Activated CD4-positive, CD25-positive, alpha-beta regulatory T cell treated with anti-CD3 and anti-CD28 coated beads, Interleukin-2, amount 50 U/mL, for 72 hours (primary cell): Measurements from ENCODE around the gene SPHK1.

Experiments
- DNase-seq: peaks from one replicate; pipeline ENCODE4 v3.0.0; 2021

Gene SPHK1

DNA sequence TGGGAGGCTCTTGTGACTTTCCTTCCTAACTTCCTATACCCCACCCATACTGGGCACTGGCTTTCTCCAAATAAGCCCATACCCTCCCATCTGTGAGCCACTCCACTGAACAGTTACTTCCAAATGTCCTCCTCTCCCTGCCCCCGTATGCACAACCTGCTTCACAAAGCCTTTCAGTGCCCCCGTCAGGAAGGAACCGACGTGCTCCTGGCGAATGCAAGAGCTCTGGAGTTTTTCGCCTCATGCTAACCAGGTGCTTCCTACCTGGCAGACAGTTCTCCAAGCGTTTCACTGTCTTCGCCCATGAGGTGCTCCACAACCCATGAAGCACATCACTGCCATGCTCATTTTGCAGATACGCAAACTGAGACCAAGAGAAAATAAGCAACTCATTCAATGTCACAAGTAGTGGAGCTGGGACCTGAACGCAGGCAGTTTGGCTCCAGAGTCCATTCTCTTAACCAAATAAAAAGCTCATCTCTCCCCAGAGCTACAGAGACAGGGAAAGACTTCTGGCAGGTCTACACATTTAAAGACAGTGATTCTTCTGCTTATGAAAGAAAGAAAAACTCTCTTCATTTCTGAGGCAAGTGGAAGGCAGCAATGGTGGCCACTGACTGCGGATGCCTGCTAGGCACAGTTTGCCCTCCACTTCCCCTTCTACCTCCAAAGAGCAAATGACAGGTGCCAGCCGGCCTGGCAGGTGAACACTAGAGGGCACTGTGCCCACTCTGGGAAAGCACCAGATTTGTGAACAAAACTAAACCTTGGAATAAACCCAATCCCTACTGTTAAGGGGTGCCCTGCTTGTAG is 23.8 kb downstream of the SPHK1 start:
- DNase-seq: peak; percentile 69

DNA sequence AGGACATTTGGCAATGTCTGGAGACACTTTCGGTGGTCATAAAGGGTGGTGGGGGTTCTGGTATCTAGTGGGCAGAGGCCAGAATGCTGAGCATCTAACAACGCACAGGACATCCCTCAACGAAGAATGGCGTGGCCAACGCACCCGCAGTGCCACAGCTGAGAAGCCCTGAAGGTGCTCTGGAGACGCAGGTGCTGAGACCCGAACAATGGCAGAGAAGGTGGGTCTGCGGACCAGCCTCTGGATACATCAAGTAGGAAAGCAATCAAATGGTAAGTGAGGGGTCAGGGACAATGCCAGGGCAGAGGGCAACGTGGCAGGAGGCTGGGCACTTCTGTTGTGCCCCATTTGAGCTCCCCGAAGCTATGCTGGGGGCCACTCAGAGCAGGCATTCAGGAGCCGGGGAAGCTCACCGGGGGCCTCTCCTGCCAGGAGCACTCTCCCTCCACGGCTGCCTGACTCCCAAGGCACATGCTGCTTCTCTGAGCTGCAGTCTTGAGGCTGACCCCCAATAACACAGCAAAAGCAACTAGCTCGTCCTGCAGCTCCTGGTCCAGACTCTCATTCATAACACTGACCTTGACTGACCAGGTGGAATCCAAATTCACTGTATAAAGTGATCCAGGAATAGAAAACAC is 26.0 kb downstream of the SPHK1 start:
- no peak for DNase-seq

DNA sequence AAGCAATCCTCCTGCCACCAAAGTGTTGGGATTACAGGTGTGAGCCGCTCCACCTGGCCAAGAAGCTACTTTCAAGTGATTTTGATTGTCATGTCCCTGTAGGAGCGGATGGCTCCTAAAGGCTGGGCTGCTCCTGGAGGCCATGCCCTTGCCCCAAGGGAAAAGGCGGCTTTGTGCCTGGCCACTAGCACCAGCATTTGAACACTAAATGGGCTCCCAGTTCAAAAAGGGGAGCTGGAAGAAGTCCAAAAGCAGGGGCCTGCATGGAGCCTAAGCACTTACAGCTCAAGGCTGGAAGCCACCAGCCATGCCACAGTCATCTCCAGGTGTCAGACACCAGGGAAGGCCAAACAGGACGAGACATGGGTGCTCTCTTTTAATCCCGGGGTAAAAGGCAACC is 26.8 kb downstream of the SPHK1 start:
- DNase-seq: no peak

DNA sequence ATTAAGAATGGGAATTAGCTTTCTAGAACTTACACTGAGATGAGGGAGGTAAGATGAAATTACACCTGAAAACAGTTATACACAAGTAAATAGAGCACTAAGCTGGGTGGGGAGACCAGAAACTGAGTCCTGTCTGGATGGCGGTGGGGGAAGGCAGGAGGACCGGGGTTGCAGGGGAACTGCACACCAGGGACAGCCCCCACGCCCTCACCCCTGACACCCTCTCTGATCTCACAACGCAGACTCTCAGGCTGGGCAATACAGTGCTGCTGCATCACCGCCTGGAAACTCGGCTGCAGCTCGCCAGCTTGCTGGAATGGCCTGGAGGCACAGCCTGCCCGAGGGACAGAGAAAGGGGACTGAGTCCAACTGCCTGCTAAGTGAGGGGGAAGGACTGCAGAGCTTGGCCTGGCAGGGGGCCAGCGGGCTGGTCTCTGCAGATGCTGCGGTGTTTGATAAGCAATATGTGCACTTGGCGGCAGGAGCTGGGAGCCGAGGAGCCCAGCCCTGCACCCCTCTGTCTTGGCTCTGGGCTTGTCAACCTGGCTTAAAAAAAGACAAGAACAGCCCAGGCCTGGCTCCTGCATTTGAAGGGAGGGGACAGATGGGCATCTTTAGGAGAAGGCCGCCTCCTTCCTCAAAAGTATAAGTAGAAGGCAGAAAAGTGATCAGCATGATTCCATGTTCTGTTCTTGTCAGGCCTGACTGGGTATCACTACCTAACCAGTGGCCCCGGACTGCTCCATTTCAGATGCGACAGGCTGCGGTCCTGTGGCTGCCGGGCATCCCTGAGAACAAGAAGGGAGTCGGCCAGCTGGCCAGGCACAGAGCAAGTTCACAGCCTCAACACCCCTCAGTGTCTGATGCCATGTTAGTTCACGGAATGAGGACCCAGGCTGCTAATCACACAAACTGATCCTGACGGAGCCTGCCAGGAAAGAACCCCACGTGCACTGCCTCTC is 30.2 kb downstream of the SPHK1 start:
- DNase-seq: no peak

DNA sequence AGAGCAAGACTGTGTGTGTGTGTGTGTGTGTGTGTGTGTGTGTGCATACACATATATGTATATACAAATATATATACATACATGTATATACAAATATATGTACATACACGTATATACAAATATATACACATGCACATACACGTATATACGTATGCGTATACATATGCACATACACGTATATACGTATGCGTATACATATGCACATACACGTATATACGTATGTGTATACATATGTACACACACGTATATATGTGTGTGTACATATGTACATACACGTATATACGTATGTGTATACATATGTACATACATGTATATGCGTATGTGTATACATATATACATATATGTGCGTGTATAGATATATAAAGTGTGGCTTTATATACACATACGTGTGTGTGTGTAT is 31.4 kb downstream of the SPHK1 start:
- DNase-seq: no peak

DNA sequence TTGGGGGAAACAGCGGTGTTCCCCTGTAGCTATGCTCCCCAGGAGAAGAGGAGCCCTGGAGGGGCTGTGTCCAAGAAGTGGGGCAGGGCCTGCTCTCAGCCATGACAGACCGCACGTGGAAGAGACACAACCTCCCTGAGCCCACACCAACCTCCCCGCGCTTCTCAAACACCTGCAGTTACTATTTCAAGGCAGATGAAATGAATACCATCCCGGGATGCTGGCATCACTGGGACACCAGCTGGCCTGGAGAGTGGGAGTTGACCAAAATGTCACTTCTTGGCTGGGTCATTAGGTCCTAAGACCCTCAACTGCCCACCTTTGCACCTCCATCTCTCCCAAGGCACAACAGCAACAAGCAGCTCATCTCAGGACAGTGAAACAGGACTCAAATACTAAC is 32.0 kb downstream of the SPHK1 start:
- DNase-seq: no peak

DNA sequence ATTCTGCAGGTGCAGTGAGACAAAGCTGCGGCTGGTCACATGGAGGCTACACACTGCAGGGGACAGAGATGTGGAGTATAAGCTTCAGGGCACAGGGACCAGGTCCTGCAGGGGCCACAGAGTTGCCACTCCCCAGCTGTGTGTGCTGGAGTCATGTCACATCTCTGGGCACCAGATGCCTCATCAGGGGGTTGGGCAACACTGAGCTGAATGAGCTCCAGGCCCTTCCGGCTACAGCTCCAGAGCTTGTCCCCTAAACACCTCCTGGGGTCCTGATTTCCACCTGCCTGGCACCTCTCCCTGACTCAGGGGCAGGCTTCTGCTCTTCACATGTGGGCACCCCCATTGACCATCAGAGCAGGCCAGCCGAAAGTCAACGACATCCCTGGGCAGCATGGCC is 32.5 kb downstream of the SPHK1 start:
- no peak for DNase-seq

DNA sequence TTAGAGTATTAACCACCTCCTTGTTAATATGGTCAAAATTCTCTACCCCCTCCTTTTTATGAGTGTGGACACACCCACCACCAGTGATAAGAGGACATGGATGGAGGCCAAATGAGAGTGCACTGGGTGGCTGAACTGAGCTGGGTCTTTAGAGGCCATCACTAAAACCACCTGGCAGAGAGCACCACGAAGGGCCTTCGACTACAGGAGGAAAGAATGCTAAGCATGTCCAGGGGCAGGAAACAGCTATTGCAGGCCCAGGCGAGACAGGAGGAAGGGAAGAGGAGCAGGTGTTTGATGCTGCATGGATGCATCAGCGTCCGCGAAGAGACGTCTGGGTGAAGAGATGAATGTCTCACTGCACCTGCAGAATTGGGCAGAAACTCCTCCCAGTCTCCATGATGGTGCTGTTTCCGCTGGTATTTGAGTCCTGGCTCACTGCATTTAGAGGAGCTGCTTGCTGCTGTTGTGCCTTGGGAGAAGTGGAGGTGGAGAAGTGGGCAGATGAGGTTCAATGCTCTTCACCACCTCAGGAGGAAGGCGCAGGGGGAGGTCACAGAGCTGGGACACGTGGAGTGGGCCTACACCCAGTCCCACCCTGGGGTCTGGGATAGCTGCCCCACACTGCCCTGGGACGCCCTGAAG is 33.2 kb downstream of the SPHK1 start:
- DNase-seq: no peak

DNA sequence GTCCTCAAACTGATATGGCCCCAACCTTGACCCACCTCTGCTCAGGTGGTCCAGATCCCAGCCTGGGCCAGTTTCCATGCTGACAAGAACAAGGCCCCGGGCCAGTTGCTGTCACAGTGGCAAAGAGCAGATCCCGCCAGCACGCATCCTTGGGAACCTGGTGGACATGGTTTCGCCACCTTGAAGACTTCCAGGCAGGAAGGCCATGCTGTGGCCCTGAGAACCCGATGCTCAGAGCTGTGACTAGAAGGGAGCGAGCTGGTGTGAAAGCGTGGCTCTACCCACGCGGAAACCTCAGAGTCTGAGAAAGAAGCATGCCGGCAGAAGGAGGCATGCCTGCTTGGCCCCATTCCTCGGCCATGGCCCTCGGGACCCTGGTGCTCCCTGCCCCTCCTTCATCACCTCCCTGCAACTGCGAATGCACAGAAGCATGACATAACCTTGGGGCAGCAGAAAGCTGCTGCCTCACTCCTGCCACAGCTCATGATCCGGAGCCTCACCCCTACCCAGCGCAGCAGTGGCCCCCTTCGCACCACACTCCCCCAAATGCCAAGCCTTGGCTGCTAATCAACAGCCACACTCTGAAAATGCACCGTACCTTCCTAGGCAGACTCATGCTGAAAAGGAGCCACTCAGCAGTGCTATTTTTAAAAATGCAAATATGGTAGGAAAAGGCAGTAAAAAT is 35.3 kb downstream of the SPHK1 start:
- DNase-seq: no peak

DNA sequence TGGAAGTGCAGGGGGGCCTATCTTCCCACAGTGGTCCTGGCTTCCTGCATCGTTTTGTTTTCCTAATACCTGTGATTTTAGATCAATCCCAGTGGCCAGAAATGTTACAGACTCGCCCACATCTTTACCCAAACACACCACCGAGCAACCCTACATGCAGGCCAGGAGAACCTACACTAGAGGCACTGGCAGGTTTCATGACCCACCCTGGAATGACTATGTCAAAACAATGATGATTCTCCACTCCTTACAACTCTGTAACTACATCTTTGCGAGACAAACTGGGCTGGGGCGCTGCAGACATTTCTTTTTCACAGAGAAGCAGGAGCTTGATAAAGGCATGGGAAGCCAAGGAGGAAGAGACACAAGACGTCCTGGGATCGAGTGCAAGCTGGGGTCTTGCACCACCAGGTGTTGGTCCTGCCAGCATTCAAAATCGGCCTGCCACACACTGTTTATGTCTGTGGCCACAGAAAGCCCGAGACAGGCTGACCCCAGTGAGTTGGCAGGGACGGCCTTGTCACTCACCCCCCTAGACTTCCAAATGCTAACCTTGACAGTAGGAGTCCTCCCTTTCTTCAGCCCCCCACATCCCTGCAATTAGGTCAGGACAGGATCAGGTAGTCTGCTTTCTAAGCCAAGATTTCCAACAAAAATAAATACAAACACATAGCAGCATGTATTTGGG is 36.1 kb downstream of the SPHK1 start:
- no peak for DNase-seq

DNA sequence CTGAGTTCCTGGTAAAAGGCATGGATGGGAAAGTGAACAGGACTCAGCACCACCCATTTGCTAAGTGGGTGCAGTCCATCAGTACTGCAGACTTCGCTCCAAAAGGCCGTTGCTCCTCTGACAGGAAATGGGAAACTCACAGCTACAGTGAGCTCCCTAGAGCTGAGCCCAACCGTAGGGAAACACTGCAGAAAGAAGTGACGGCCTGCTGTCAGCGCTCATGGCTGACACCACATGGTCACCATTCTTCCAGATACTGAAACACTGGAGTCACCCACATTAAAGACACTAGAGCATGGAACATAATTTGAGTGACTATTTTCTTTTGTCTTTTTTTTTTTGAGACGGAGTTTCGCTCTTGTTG is 36.6 kb downstream of the SPHK1 start:
- DNase-seq: no peak

DNA sequence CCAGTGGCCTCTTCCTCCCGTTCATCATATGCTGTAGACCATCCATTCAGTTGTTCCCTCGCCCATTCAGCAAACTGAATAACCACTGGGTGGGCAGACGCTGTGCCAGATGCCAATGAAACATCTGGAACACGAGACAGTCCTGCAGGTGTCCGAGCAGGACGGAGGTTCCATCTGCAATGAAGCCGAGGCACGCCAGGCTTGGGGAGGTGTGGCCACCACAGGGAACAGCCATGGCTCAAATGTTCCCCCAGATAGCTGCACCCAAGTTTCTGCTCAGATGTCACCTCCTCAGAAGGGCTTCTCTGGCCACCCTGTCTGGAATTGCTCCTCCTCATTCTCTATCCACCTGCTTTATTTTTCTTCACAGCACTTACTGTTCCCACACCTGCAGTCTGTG is 38.0 kb downstream of the SPHK1 start:
- no peak for DNase-seq

DNA sequence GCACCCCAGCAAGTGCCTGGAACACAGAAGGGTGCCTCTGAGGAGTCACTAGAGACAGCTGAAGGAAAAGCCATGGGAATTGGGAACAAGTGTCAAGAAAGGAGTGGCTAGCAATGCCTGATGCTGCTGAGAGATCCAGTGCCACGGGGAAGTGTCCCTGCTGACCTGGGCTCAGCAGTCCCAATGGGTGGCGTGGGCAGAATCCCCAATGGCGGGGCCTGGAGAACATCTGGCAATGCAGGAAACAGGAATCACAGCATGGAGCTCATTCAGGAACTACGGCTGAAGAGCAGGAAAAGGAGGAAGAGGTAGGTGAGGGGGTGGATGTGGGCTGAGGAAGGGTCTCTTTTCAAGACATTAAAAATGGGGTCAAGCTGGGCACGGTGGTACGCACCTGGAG is 38.5 kb downstream of the SPHK1 start:
- no peak for DNase-seq

DNA sequence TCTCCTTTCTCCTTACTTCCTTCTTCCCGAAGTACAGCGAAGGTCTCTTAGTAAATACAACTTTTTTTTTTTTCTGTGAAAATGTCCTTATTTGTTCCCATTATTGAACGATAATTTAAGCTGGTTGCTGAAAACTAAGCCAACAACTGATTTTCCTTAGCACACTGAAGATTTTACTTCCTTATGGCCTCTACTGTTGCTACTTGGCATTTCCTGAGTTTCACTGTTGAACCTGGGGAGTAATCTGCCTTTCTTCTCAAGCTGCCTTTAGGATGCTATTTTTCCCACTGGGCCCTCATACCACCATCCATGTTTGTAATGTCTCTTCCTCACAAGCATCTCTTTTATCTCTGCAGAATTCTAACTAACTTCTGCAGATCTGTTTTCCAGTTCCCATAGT is 42.4 kb downstream of the SPHK1 start:
- DNase-seq: no peak

DNA sequence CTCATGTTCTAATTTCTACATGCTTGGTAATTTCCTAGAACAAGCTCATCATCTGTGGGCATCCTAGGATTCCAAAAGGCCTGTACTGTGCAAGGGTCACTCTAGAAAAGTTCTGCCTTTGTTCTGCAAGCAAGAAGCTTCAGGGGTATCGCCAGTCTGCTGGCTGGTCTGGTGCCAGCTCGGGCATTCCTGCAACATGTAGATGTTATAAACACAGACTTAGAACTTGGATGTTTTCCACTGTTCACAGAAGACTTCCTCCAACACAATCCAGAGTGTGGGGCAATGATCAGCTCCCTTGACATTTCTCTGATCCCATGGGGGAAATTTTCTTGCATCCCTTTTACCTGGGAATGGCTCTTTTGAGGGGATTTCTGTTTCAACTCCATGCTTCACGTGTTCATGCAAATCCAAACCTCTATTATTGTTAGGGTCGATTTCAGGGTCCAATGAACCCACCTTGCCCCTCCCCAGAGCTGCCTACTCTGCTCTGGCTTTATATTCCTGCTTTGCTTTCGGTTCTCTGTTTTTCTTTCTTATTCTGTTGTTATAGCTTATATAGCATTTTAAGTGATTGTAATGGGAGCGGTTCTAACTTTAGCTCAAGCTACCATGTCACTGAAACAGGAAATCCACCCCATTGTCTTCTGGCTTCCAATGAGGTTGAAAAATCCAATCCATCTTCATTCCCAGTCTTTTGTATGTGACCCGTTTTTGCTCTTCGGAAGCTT is 43.3 kb downstream of the SPHK1 start:
- DNase-seq: no peak

DNA sequence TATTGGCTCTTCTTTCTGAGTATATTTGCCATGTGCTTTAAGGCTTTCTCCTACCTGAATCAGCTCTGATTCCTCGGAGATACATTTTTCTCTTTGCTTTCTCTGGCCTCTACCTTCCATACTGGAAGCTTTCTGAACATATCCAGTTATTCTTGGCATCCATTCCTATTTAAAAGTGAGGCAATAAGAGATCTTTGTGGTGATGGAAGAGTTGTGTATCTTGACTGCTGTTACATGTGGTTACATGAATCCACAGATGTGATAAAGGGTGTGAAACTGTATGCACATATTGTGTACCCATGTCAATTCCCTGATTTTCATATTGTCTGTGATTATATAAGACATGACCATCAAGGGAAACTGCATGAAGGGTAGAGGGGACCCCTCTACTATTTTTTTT is 44.1 kb downstream of the SPHK1 start:
- DNase-seq: no peak

DNA sequence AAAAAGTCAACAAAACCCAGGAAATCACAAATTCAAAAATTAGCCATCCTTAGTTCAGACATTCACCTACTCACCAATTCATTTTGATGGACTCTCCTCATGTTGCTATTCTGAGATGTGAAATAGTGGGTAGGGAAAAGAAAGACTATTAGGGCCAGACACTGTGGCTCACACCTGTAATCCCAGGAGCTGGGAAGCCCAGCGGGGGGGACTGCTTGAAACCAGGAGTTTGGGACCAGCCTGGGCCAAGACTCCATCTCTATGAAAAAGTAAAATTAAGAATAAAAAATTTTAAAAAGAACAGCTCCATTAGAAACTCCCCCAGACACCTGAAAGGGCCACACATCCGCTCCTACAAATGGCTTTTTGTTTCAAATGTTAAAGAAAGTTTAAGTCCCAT is 47.1 kb downstream of the SPHK1 start:
- DNase-seq: no peak

DNA sequence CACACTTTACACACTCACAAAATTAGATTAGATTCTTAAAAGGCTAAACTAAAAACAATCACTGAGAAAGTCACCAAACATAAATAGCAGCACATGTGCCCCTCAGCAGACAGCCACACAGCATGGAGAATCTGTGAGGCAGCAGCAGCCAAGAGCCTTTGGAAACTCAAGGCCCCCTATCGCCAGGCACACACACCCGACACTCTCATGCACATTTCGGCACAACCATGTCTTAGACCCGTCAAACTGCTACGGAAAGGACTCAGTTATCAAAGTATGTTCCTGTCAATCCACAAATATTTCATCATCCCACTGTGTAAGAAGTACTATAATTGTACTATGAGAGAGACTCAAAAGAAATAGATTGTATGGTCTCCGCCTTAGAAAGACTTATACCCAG is 47.6 kb downstream of the SPHK1 start:
- no peak for DNase-seq

DNA sequence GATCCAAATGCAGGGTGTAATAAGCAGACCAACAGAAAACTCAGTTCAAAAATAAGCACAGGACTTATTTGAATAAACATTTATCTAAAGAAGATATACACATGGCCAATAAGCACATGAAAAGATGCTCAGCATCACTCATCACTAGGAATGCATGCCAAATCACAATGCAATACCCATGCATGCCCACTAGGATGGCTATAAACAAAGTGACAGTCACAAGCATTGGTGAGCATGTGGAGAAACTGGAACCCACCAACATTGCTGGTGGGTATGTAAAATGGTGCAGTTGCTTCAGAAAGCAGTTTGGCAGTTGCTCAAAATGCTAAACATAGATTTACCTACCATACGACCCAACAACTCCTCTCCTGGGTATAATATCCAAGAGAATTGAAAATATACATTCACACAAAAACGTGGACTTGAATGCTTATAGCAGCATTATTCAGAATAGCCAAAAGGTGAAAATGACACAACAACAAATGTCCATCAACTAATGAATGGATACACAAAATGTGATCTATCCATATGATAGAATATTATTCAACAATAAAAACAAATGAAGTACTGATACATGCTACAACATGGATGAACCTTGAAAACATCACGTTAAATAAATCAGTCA is 48.4 kb downstream of the SPHK1 start:
- no peak for DNase-seq

DNA sequence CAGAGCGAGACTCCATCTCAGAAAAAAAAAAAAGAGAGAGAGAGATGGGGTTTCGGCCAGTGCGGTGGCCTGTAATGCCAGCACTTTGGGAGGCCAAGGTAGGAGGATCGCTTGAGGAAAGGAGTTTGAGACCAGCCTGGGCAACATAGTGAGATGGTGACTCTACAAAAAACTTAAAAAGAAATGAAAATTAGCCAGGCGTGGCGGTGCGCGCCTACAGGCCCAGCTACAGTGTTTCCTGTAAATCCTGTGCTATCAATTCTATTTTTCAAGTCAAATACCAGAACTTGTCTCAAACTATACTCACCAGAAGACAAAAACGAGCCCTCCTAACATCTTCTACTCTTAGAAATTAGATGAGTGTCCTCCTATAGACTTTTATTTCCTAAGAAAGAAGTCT is 49.3 kb downstream of the SPHK1 start:
- DNase-seq: no peak

DNA sequence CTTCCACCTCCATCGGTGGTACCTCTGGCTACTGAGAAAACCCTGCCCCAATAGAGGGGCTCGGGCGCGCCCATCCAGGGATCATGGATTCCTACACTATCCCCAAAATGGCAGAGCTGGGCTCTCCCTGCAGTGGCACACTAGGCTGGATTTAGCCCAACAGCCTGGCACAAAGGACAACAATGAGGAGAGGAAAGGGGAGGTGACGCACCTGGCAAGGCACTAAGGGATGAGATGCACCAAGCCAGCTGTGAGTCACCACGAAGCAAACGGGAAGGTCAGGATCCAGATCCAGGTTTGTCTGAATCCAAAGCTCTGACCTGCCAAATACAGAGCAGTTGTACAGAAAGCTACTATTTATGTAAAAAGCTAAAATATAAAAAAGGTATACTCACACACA is 50.5 kb downstream of the SPHK1 start:
- DNase-seq: no peak
